Subcutaneous abdominal adipose tissue (tissue), 5 donors: Measurements from ENCODE around the gene CEP131.

Experiments used
- H3K27ac ChIP-seq: one replicate; pipeline ENCODE4 v1.7.0; 2013; ENCODE audit warnings: low read depth, mild to moderate bottlenecking, inconsistent platforms, low read length, moderate library complexity
- H3K27me3 ChIP-seq, 5 donors: one replicate each; pipeline ENCODE4 v1.7.0; 2013; ENCODE audit warnings: low read length in 5 of 5, inconsistent platforms in 1 of 5; ENCODE audit not compliant: control insufficient read depth in 5 of 5, insufficient read depth in 4 of 5
- H3K36me3 ChIP-seq, 5 donors: one replicate each; pipeline ENCODE4 v1.7.0; 2013; ENCODE audit warnings: low read length in 5 of 5; ENCODE audit not compliant: control insufficient read depth in 5 of 5, insufficient read depth in 5 of 5
- H3K4me1 ChIP-seq, 5 donors: one replicate each; pipeline ENCODE4 v1.7.0; 2013; ENCODE audit warnings: low read length in 5 of 5, mild to moderate bottlenecking in 3 of 5, moderate library complexity in 1 of 5; ENCODE audit not compliant: control insufficient read depth in 5 of 5, insufficient read depth in 5 of 5
- H3K4me3 ChIP-seq, 5 donors: one replicate each; pipeline ENCODE4 v1.7.0; 2013; ENCODE audit warnings: low read length in 5 of 5, low read depth in 1 of 5
- H3K9ac ChIP-seq, 5 donors: one replicate each; pipeline ENCODE4 v1.7.0; 2013; ENCODE audit warnings: low read length in 5 of 5, mild to moderate bottlenecking in 4 of 5, moderate library complexity in 3 of 5
- H3K9me3 ChIP-seq, 5 donors: one replicate each; pipeline ENCODE4 v1.7.0; 2013; ENCODE audit warnings: low read length in 5 of 5; ENCODE audit not compliant: control insufficient read depth in 5 of 5
- donor health status: healthy.
- donor health status: healthy.
- donor health status: healthy.
- donor health status: healthy.
- donor health status: healthy.

Gene CEP131

DNA sequence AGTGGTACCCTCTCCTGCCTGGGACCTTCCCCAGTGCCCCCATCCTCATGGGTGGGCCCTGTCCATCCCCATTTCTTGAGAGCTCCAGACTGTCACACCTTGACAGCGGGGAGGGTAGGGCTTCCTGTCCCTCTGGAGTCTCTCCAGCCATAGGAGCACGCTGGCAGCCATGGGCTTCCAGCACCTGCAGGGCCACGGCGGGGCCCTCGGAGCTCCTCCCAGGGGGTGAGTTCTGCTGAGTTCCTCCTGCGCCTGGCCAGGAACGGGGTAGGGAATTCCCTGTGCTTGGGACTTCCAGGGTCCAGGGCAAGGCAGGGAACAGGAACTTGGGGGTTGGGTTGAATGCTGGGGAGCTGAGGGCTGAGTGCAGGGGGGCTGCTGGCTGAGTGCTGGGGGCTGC, 33.7 kb downstream of the CEP131 start:
- H3K4me1 ChIP-seq: peaks cover 0 to 14% (median 4%) of the 10 kb centered on the region in 5 donors
- peaks cover 0 to 22% (median 0%) of the 10 kb centered on the region in 5 donors for H3K36me3 ChIP-seq

DNA sequence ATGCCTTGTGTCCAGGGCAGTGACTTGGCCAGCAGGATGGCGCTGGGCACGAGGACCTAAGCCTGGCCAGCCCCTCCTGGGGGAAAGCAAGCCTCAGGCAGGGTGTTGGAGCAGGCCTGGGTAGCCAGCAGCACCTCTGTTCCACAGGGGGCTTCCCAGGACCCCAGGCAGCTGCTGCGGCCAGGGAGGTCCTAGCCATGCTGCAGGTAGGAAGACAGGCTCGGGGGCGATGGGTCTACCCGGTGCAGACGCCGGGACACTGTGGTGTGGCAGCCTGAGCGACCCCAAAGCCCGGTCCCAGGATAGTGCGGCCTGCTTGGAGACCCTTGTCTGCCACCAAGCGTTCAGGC, 34.3 kb downstream of the CEP131 start:
- Histone ChIP-seq H3K4me1 (peaks cover 0 to 9% (median under 1%) of the 10 kb centered on the region in 5 donors), H3K9me3 (no peaks in the 10 kb centered on the region)

More for the DNA sequence above, 33.7 kb downstream of the CEP131 start:
- Histone ChIP-seq H3K9ac (no peak overlapping the region), H3K9me3 (no peaks in the 10 kb centered on the region), H3K27me3 (peaks cover 0 to 5% (median 0%) of the 10 kb centered on the region in 5 donors), H3K4me3 (no peak overlapping the region), H3K27ac (no peak overlapping the region)

DNA sequence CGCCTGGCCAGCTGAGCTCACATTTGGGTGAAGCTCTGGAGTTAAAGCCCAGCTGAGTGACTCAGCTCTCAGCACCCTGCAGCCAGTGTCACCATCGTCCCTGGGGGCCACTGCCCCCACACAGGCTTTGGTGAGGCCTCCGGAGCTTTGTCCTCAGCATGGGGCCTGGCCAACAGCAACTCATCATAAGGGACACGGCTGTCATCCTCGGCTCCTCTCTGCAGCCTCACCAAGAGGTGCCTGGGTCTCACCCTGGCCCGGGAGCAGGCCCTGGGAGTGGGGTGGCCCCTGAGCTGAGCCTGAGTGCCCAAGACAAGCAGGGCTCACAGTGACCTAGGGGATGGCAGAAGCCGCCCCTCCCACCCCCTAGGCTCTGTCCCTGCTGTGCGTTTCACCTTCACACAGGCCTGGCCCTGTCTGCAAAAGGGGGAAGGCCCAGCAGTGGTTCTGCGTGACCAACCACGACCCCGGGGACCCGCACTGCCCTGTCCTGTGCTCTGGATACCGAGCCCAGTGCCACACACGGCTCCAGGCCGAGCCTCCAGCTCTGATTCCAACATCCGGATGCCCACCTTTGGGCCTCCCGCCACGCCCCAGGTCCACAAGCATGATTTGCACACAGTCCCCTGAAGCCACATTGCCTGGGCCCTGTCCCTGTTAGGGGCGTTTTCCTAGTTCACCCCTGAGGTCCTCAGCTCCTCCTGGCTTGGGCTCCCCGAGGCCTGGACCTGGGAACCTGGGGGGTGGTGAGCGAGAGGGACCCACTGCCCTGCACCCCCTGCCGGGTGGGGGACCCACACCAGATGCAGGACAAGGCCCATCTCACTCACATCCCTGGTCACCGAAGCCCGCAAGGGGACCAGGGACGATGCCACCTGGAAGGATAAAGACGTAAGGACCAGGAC, 34.9 kb downstream of the CEP131 start:
- no peak overlapping the region for H3K27ac ChIP-seq
- no peak overlapping the region for H3K4me3 ChIP-seq
- H3K9ac ChIP-seq: no peak overlapping the region
- H3K9me3 ChIP-seq: no peaks in the 10 kb centered on the region
- H3K36me3 ChIP-seq: peaks cover 0 to 22% (median 0%) of the 10 kb centered on the region in 5 donors
- H3K27me3 ChIP-seq: peaks cover 0 to 10% (median 4%) of the 10 kb centered on the region in 5 donors
- H3K4me1 ChIP-seq: peaks cover 0 to 3% (median 0%) of the 10 kb centered on the region in 5 donors

More for the DNA sequence above, 34.3 kb downstream of the CEP131 start:
- Histone ChIP-seq H3K27me3 (peaks cover 0 to 10% (median 3%) of the 10 kb centered on the region in 5 donors), H3K27ac (no peak overlapping the region), H3K4me3 (no peak overlapping the region), H3K36me3 (peaks cover 0 to 22% (median 0%) of the 10 kb centered on the region in 5 donors), H3K9ac (no peak overlapping the region)

DNA sequence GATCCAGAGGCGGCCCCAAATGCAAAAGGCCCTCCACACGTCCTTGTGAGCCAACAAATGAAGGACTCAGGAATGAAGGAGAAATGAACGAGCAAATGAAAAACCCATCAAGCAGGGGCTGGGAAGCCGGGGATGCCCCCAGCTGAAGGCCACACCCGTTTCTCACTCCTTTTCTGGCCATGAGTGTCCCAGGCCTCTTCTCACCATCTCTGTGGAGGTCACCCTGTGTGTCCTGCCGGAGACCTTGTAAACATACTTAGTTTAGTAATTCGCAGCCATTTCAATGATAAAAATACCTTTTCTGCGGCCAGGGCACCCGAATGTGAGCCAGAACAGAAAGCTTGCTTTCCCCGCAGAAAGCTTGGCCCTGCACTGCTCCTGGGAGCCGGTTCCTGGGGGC, 35.6 kb downstream of the CEP131 start:
- Histone ChIP-seq H3K27me3 (peaks cover 0 to 10% (median 4%) of the 10 kb centered on the region in 5 donors), H3K36me3 (peaks cover 0 to 22% (median 0%) of the 10 kb centered on the region in 5 donors), H3K9ac (no peak overlapping the region), H3K4me3 (no peak overlapping the region), H3K27ac (no peak overlapping the region), H3K4me1 (no peaks in the 10 kb centered on the region), H3K9me3 (no peaks in the 10 kb centered on the region)

DNA sequence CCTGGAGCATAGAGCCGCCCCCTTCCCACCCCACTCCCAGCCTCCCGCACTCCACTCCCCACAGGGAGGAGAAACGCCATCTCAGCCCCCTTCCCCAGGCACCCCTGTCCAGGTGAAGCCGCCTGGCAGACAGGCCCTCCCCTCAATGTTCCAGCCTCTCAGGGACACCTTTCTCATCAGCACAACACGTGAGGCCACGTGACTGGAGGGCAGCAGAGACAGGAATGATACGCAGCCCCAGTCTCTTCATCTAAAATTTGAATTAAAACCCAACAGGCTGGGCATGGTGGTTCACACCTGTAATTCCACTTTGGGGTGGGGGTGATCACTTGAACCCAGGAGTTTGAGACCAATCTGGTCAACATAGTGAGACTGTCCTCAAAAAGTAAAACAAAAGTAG, 36.6 kb downstream of the CEP131 start:
- no peak overlapping the region for H3K27ac ChIP-seq
- H3K4me3 ChIP-seq: no peak overlapping the region
- H3K4me1 ChIP-seq: no peaks in the 10 kb centered on the region
- H3K27me3 ChIP-seq: peaks cover 0 to 10% (median 4%) of the 10 kb centered on the region in 5 donors
- H3K9me3 ChIP-seq: no peaks in the 10 kb centered on the region
- no peak overlapping the region for H3K9ac ChIP-seq
- H3K36me3 ChIP-seq: peaks cover 0 to 22% (median 0%) of the 10 kb centered on the region in 5 donors

DNA sequence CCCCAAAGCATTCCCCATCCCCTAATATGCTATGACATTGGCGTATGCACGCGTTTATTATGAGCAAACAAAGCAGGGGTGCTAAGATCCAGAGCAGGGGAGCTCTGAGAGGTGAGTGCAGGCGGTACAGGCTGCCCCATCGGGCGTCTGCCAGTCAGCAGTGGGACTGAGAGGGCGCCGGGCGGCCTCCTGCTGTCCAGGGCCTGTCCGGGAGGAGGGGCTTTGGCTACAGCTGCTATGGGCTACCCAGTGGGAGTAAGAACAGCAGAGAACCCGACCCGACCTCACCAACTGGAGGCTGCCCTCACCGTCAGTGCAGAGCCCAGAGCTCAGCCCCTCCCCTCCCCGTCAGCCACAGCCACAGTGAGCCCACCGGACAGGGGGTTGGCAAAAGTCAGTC, 38.2 kb downstream of the CEP131 start:
- no peaks in the 10 kb centered on the region for H3K4me1 ChIP-seq
- no peak overlapping the region for H3K4me3 ChIP-seq
- no peak overlapping the region for H3K27ac ChIP-seq
- H3K9ac ChIP-seq: no peak overlapping the region
- peaks cover 0 to 10% (median 0%) of the 10 kb centered on the region in 5 donors for H3K36me3 ChIP-seq
- H3K27me3 ChIP-seq: peaks cover 0 to 10% (median 4%) of the 10 kb centered on the region in 5 donors
- no peaks in the 10 kb centered on the region for H3K9me3 ChIP-seq

DNA sequence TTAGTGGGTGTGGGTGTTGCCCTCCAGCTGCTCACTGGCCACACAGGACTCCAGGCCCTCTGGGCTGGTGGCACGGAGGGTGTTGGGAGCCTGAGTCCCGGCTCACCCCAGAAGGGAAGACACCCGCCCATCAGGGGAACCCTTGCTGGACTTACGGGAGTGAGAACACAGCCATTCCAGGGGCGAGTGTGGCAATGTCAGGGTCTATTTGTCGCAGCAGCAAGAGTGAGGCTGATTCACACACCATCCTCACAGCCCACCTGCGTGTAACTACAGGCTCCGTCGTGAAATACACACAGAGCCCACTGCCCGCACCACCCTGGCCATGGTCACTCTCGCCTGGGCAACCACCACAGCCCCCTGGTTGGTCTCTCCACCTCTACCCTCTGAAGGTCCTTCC, 39.0 kb downstream of the CEP131 start:
- Histone ChIP-seq H3K9me3 (no peaks in the 10 kb centered on the region), H3K9ac (no peak overlapping the region), H3K27ac (no peak overlapping the region), H3K27me3 (peaks cover 0 to 10% (median 4%) of the 10 kb centered on the region in 5 donors), H3K4me3 (no peak overlapping the region), H3K36me3 (peaks cover 0 to 4% (median 0%) of the 10 kb centered on the region in 5 donors), H3K4me1 (peaks cover 0 to 7% (median 5%) of the 10 kb centered on the region in 5 donors)

DNA sequence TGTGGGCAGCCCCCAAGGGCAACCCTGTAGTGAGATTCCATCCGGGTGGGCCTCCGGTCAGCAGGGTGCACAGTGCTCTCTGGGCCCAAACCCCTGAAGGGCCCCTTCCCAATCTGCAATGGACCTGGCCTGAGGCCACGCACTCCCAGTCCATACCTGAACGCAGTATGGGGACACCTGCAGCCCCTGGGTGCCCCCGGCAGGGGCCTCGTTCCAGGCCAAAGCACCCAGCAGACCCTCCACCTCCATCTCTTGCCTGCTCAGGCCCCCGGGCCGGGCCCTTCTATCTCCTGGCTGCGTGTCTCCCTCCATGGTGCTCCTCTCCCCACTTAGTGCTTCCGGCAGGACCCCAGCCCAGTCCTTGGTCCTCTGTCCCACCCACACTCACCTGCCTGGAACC, 39.4 kb downstream of the CEP131 start:
- Histone ChIP-seq H3K27me3 (peaks cover 0 to 10% (median 4%) of the 10 kb centered on the region in 5 donors), H3K4me3 (no peak overlapping the region), H3K36me3 (peaks cover 0 to under 1% (median 0%) of the 10 kb centered on the region in 5 donors), H3K27ac (no peak overlapping the region), H3K9me3 (no peaks in the 10 kb centered on the region), H3K4me1 (peaks cover 0 to 11% (median 10%) of the 10 kb centered on the region in 5 donors), H3K9ac (no peak overlapping the region)

DNA sequence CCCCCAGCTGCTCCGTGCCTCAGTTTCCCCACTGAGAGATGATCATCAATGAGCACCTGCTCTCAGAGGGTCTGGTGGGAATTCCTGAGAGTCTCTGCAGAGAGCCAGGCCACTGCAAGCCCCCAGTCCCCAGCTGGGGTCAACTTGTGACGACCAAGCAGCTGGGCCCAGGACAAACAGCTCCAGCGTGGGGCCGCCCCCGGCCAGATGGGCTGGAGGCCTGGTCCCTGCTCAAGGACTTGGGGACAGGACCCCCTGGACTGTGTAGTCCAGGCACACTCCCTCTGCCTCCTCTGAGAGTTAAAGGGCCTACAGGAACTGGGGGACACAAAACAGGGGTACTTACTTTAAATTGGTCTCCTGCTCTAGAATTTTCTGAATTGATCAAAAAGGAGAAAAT, 40.2 kb downstream of the CEP131 start:
- Histone ChIP-seq H3K27me3 (peaks cover 0 to 10% (median 4%) of the 10 kb centered on the region in 5 donors), H3K9me3 (no peaks in the 10 kb centered on the region), H3K4me3 (no peak overlapping the region), H3K36me3 (no peaks in the 10 kb centered on the region), H3K9ac (no peak overlapping the region), H3K27ac (no peak overlapping the region), H3K4me1 (peaks cover 0 to 17% (median 13%) of the 10 kb centered on the region in 5 donors)

DNA sequence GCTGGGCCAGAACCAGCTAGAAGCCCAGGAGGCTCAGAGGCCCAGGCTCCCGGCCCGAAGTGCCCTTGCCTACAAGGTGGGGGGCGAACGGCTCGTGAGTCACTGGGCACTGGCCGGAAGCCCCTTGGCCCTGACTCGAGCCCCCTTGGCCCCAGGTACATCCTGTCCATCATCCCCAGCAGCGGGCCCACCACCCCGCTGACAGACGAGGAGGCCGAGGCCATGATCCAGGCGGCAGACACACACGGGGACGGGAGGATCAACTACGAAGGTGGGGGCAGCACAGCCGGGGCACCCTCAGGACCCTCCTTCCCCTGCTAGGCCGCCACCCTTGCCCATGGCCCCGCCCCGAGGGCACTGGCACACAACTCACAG, 41.0 kb downstream of the CEP131 start:
- Histone ChIP-seq H3K9me3 (no peaks in the 10 kb centered on the region), H3K4me3 (no peak overlapping the region), H3K27ac (no peak overlapping the region), H3K9ac (no peak overlapping the region), H3K27me3 (peaks cover 0 to 10% (median 4%) of the 10 kb centered on the region in 5 donors), H3K36me3 (no peaks in the 10 kb centered on the region), H3K4me1 (peaks cover 0 to 17% (median 13%) of the 10 kb centered on the region in 5 donors)
